Astrocyte (in vitro differentiated cells and primary cell): ENCODE measurements around the gene ABCA12. TPM values are rescaled to one million over a fixed set of nuclear protein-coding genes. Genes with fewer than 3 reads are reported as not detected.

Experiments
- DNase-seq: peaks from one replicate; pipeline ENCODE4 v3.0.0-alpha.2; 2010; ENCODE audit warnings: low read depth
- FAIRE-seq: peaks from 2 replicates; lab custom pipeline; 2011; peaks lifted over from hg19 to GRCh38; lab: Jason Lieb, UNC
- H2AFZ ChIP-seq: 2 replicates; pipeline ENCODE4 v1.6.0; 2012; ENCODE audit warnings: low read depth, low read length, inconsistent platforms
- H3K27ac ChIP-seq: 2 replicates; pipeline ENCODE4 v1.5.1; 2011; ENCODE audit warnings: low read depth, low read length, inconsistent platforms
- H3K27me3 ChIP-seq: 2 replicates; pipeline ENCODE4 v1.6.0; 2011; ENCODE audit warnings: low read length, inconsistent platforms; ENCODE audit not compliant: insufficient read depth
- H3K36me3 ChIP-seq: 2 replicates; pipeline ENCODE4 v1.5.1; 2011; ENCODE audit warnings: low read length, inconsistent platforms; ENCODE audit not compliant: insufficient read depth
- H3K4me1 ChIP-seq: 2 replicates; pipeline ENCODE4 v1.5.1; 2011; ENCODE audit warnings: low read length, inconsistent platforms; ENCODE audit not compliant: insufficient read depth
- H3K4me2 ChIP-seq: 2 replicates; pipeline ENCODE4 v1.6.0; 2012; ENCODE audit warnings: low read length, inconsistent platforms
- H3K4me3 ChIP-seq: 2 replicates; pipeline ENCODE4 v1.5.1; 2011; ENCODE audit warnings: low read depth, mild to moderate bottlenecking, low read length, inconsistent platforms; ENCODE audit not compliant: insufficient read depth
- H3K79me2 ChIP-seq: 2 replicates; pipeline ENCODE4 v1.6.0; 2012; ENCODE audit warnings: mild to moderate bottlenecking, low read length, inconsistent platforms; ENCODE audit not compliant: insufficient read depth
- H3K9ac ChIP-seq: 2 replicates; pipeline ENCODE4 v1.6.0; 2012; ENCODE audit warnings: mild to moderate bottlenecking, low read length, inconsistent platforms
- H3K9me3 ChIP-seq: 2 replicates; pipeline ENCODE4 v1.5.1; 2012; ENCODE audit warnings: low read depth, mild to moderate bottlenecking, low read length, inconsistent platforms; ENCODE audit not compliant: insufficient read depth
- H4K20me1 ChIP-seq: 2 replicates; pipeline ENCODE4 v1.6.0; 2012; ENCODE audit warnings: low read length, inconsistent platforms; ENCODE audit not compliant: insufficient read depth
- H3K27ac Mint-ChIP-seq: one replicate; pipeline ENCODE4 v1.8.0; 2021; ENCODE audit warnings: mild to moderate bottlenecking, mixed read lengths; ENCODE audit not compliant: unreplicated experiment
- H3K27me3 Mint-ChIP-seq: one replicate; pipeline ENCODE4 v1.8.0; 2021; ENCODE audit warnings: low read depth, mixed read lengths; ENCODE audit not compliant: unreplicated experiment
- H3K36me3 Mint-ChIP-seq: one replicate; pipeline ENCODE4 v1.8.0; 2021; ENCODE audit warnings: low read depth, mixed read lengths; ENCODE audit not compliant: unreplicated experiment
- H3K4me1 Mint-ChIP-seq: one replicate; pipeline ENCODE4 v1.8.0; 2021; ENCODE audit warnings: low read depth, mixed read lengths; ENCODE audit not compliant: unreplicated experiment
- H3K4me3 Mint-ChIP-seq: one replicate; pipeline ENCODE4 v1.8.0; 2021; ENCODE audit warnings: mild to moderate bottlenecking, moderate library complexity, mixed read lengths; ENCODE audit not compliant: unreplicated experiment
- H3K9me3 Mint-ChIP-seq: one replicate; pipeline ENCODE4 v1.8.0; 2021; ENCODE audit warnings: mild to moderate bottlenecking, mixed read lengths; ENCODE audit not compliant: unreplicated experiment
- CTCF ChIP-seq: IDR thresholded peaks from 2 replicates; pipeline ENCODE4 v1.5.1; 2011; ENCODE audit warnings: low read depth, mild to moderate bottlenecking, inconsistent platforms, low read length, moderate library complexity; ENCODE audit not compliant: insufficient read depth
- EZH2 ChIP-seq: IDR thresholded peaks from 2 replicates; pipeline ENCODE4 v1.6.1; 2012; ENCODE audit warnings: mild to moderate bottlenecking, low read length, inconsistent platforms; ENCODE audit not compliant: insufficient read depth
- total RNA-seq: library from RNA; stranded (reverse); gene quantifications from 2 replicates; pipeline ENCODE4 v1.2.1, GENCODE V29; 2021

ABCA12 gene
- total RNA-seq, 1 donor from 2014 or later = 4.4 TPM

GRCh38 chr2:215052404-215052803 is 86.0 kb downstream of the ABCA12 start:
- H2AFZ ChIP-seq = no peak overlapping the region
- no peak for FAIRE-seq
- Mint-ChIP-seq H3K4me1 (peaks cover 3% of the 10 kb centered on the region), H3K27me3 (no peaks in the 10 kb centered on the region), H3K9me3 (peaks cover 3% of the 10 kb centered on the region), H3K4me3 (no peak overlapping the region), H3K36me3 (no peaks in the 10 kb centered on the region), H3K27ac (no peak overlapping the region)
- H3K4me3 ChIP-seq = no peak overlapping the region
- no peak for DNase-seq
- no peaks in the 10 kb centered on the region for H3K79me2 ChIP-seq
- no peaks in the 10 kb centered on the region for H3K9me3 ChIP-seq
- H3K27ac ChIP-seq = no peak overlapping the region
- no peaks in the 10 kb centered on the region for H4K20me1 ChIP-seq
- TF ChIP-seq CTCF = no peak
- no peak for TF ChIP-seq EZH2
- H3K4me1 ChIP-seq = no peaks in the 10 kb centered on the region
- no peak overlapping the region for H3K9ac ChIP-seq
- no peaks in the 10 kb centered on the region for H3K27me3 ChIP-seq
- no peaks in the 10 kb centered on the region for H3K36me3 ChIP-seq
- no peak overlapping the region for H3K4me2 ChIP-seq

GRCh38 chr2:215049341-215049740 is 89.1 kb downstream of the ABCA12 start:
- no peak overlapping the region for H3K4me3 Mint-ChIP-seq
- FAIRE-seq (no peak), DNase-seq (no peak)
- peaks cover 3% of the 10 kb centered on the region for H3K9me3 Mint-ChIP-seq
- Histone ChIP-seq H3K9me3 (no peaks in the 10 kb centered on the region), H3K4me1 (no peaks in the 10 kb centered on the region), H3K4me3 (no peak overlapping the region), H3K36me3 (no peaks in the 10 kb centered on the region), H3K27ac (no peak overlapping the region), H2AFZ (no peak overlapping the region), H3K27me3 (no peaks in the 10 kb centered on the region), H3K4me2 (no peak overlapping the region), H4K20me1 (no peaks in the 10 kb centered on the region), H3K9ac (no peak overlapping the region), H3K79me2 (no peaks in the 10 kb centered on the region)
- TF ChIP-seq EZH2 (no peak), CTCF (no peak)
- H3K27ac Mint-ChIP-seq = no peak overlapping the region
- H3K36me3 Mint-ChIP-seq = no peaks in the 10 kb centered on the region
- no peaks in the 10 kb centered on the region for H3K27me3 Mint-ChIP-seq
- H3K4me1 Mint-ChIP-seq = peaks cover 2% of the 10 kb centered on the region

GRCh38 chr2:215038421-215038820 is 100.0 kb downstream of the ABCA12 start:
- no peak overlapping the region for H2AFZ ChIP-seq
- no peaks in the 10 kb centered on the region for H3K4me1 Mint-ChIP-seq
- no peaks in the 10 kb centered on the region for H3K9me3 Mint-ChIP-seq
- no peak overlapping the region for H3K4me2 ChIP-seq
- H3K9me3 ChIP-seq = no peaks in the 10 kb centered on the region
- H3K27ac ChIP-seq = no peak overlapping the region
- H3K36me3 Mint-ChIP-seq = no peaks in the 10 kb centered on the region
- no peak for TF ChIP-seq EZH2
- no peak for TF ChIP-seq CTCF
- FAIRE-seq (no peak), DNase-seq (no peak)
- H3K79me2 ChIP-seq = no peaks in the 10 kb centered on the region
- no peaks in the 10 kb centered on the region for H3K4me1 ChIP-seq
- no peak overlapping the region for H3K9ac ChIP-seq
- no peak overlapping the region for H3K4me3 ChIP-seq
- H3K36me3 ChIP-seq = no peaks in the 10 kb centered on the region
- no peaks in the 10 kb centered on the region for H3K27me3 ChIP-seq
- H3K27me3 Mint-ChIP-seq = no peaks in the 10 kb centered on the region
- no peak overlapping the region for H3K27ac Mint-ChIP-seq
- no peaks in the 10 kb centered on the region for H4K20me1 ChIP-seq
- no peak overlapping the region for H3K4me3 Mint-ChIP-seq
